MCF 10A (cell line): ENCODE results near the gene EHBP1. TPM values are rescaled to one million over a fixed set of nuclear protein-coding genes. Genes with fewer than 3 reads are reported as not detected.

Source experiments
- BruUV-seq: library from RNA; stranded (reverse); fragments of 400-500 nt; replicated peaks from 2 replicates; lab custom pipeline; 2021; lab: Mats Ljungman, UMichigan
- CTCF ChIA-PET: fragments of 300-600 bp; sonication (Branson Sonifier 250); formaldehyde crosslinking; extraction: SDS; loops from one replicate; lab custom pipeline; 2021; ENCODE audit warnings: antibody characterized with exemption, inconsistent platforms; lab: Yijun Ruan, JAX
- POLR2A ChIA-PET: fragments of 300-600, 350-650 bp; sonication (Branson Sonifier 250); formaldehyde crosslinking; extraction: SDS; loops from one replicate; lab custom pipeline; 2020; ENCODE audit warnings: antibody characterized with exemption, inconsistent platforms; lab: Yijun Ruan, JAX
- DNase-seq: peaks from one replicate; pipeline ENCODE4 v3.0.0-alpha.2; 2018; ENCODE audit not compliant: unreplicated experiment
- H3K27ac Mint-ChIP-seq: one replicate; pipeline ENCODE4 v1.8.0; 2022; ENCODE audit warnings: mild to moderate bottlenecking, low read depth, mixed read lengths; ENCODE audit not compliant: unreplicated experiment
- H3K27me3 Mint-ChIP-seq: one replicate; pipeline ENCODE4 v1.8.0; 2022; ENCODE audit warnings: mixed read lengths; ENCODE audit not compliant: insufficient read depth, unreplicated experiment
- H3K36me3 Mint-ChIP-seq: one replicate; pipeline ENCODE4 v1.8.0; 2022; ENCODE audit warnings: mild to moderate bottlenecking, moderate library complexity, mixed read lengths; ENCODE audit not compliant: insufficient read depth, unreplicated experiment
- H3K4me1 Mint-ChIP-seq: one replicate; pipeline ENCODE4 v1.8.0; 2022; ENCODE audit warnings: mixed read lengths; ENCODE audit not compliant: insufficient read depth, unreplicated experiment
- H3K4me3 Mint-ChIP-seq: one replicate; pipeline ENCODE4 v1.8.0; 2022; ENCODE audit warnings: mild to moderate bottlenecking, moderate library complexity, mixed read lengths; ENCODE audit not compliant: unreplicated experiment
- H3K9me3 Mint-ChIP-seq: one replicate; pipeline ENCODE4 v1.8.0; 2022; ENCODE audit warnings: mixed read lengths; ENCODE audit not compliant: unreplicated experiment
- CTCF ChIP-seq: fragments of 200-600 bp; IDR thresholded peaks from one replicate; pipeline ENCODE4 v1.8.0; 2022; ENCODE audit warnings: antibody characterized with exemption, mild to moderate bottlenecking; ENCODE audit not compliant: unreplicated experiment
- intact Hi-C: fragments of 100-400 bp; cut with micrococcal nuclease; formaldehyde crosslinking; loops from 2 replicates; pipeline ENCODE4 v1.14.1; 2022
- total RNA-seq: library from RNA; stranded (reverse); gene quantifications from 2 replicates; pipeline ENCODE4 v1.2.3, GENCODE V29; 2022

EHBP1 gene
- total RNA-seq, 1 experiment from 2014 or later: 81.2 TPM

- intact Hi-C loops: no loop called here
These were observed 373.5 kb downstream of the EHBP1 start for GRCh38 chr2:63078852-63079606.

GRCh38 chr2:63081404-63081803 lies 375.9 kb downstream of the EHBP1 start:
- Mint-ChIP-seq H3K4me1 (peaks cover 4% of the 10 kb centered on the region), H3K36me3 (no peaks in the 10 kb centered on the region), H3K27me3 (no peaks in the 10 kb centered on the region), H3K9me3 (no peaks in the 10 kb centered on the region), H3K27ac (no peak overlapping the region), H3K4me3 (no peak overlapping the region)
- ChIA-PET CTCF (interaction anchor here (0.7 kb wide), 1 partner anchor 696 kb away, joined by 5 read pairs; no protein-coding TSS in a partner anchor), POLR2A (no interaction called here)
- no peak for DNase-seq
- intact Hi-C loops: no loop called here
- TF ChIP-seq CTCF: no peak
- no TSS peak for BruUV-seq

More at GRCh38 chr2:63078852-63079606, 373.5 kb downstream of the EHBP1 start:
- Mint-ChIP-seq H3K4me1 (peaks cover 5% of the 10 kb centered on the region), H3K36me3 (no peaks in the 10 kb centered on the region), H3K27ac (no peak overlapping the region), H3K4me3 (no peak overlapping the region), H3K27me3 (no peaks in the 10 kb centered on the region), H3K9me3 (no peaks in the 10 kb centered on the region)
- peak; percentile 58 for DNase-seq
- BruUV-seq: no TSS peak
- TF ChIP-seq CTCF: peak; percentile 32
- CTCF ChIA-PET: interaction anchor here (0.7 kb wide), 2 partner anchors 109 to 352 kb away, joined by 3 read pairs; no protein-coding TSS in a partner anchor
- POLR2A ChIA-PET: no interaction called here

GRCh38 chr2:63086687-63087086 lies 381.2 kb downstream of the EHBP1 start:
- intact Hi-C loops: no loop called here

More at GRCh38 chr2:63086687-63087086, 381.2 kb downstream of the EHBP1 start:
- H3K4me1 Mint-ChIP-seq: no peaks in the 10 kb centered on the region
- DNase-seq: no peak
- CTCF ChIA-PET: no interaction called here
- H3K4me3 Mint-ChIP-seq: no peak overlapping the region
- POLR2A ChIA-PET: no interaction called here
- no peaks in the 10 kb centered on the region for H3K9me3 Mint-ChIP-seq
- H3K27me3 Mint-ChIP-seq: no peaks in the 10 kb centered on the region
- no peak overlapping the region for H3K27ac Mint-ChIP-seq
- no TSS peak for BruUV-seq
- no peaks in the 10 kb centered on the region for H3K36me3 Mint-ChIP-seq
- no peak for TF ChIP-seq CTCF
